Measurements from ENCODE around the gene TMEM186. TPM values are rescaled to one million over a fixed set of nuclear protein-coding genes. Genes with fewer than 3 reads are reported as not detected.
A peak's percentile ranks its signal among the peaks of the same experiment; 100 is the strongest.
"Not testable (repeated sequence)": the region's sequence is repeated elsewhere in the genome, so short reads cannot be mapped to it uniquely, and the experiment has no call there.

TMEM186 gene, protein sequence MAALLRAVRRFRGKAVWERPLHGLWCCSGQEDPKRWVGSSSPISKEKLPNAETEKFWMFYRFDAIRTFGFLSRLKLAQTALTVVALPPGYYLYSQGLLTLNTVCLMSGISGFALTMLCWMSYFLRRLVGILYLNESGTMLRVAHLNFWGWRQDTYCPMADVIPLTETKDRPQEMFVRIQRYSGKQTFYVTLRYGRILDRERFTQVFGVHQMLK
- 10 to 100 TPM; 14.7 to 17.1 (median 16.1) TPM for polyA plus RNA-seq (ENCODE audit: insufficient read length in 4 of 4)

DNA sequence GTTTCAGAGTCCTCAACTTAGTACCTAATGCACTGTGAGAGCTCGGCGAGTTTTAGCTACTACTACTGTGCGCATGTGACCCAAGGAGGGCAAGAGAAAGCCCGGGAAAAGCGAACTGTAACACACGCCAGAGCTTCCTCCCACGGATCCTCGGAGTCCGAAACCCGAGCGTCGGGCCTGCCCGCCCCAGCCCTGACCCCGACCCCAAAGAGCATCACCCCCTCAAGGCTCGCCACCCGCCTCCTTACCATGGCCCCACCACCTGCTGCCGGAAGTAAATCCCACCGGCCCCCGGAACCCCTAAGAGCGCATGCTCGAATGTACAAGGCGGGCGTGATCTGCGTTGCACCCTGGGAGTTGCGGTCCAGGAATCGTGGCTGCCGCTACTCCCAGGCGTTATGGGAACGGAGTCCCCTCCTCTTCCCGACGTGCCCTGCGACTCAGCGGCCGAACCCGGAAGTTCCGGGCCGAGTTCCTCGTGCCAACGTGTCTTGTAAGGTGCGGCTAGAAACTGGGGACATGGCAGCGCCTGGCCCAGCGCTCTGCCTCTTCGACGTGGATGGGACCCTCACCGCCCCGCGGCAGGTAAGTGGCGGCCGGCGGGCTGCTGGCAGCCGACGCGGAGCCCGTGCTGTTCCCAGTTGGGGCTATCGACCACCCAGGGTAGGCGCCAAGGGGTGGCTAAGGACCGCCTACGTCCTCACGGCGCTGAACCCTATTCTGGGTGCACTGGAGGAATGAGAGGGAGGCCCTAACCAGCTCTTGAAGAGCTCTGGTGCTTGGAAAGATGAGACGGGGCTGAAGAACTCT lies at the start of gene TMEM186, which contains the start of gene PMM2:
Gene TMEM186, minus strand, starts transcription at position 276 of the 810 bp plus-strand sequence. Its CDS starts 25 bp downstream, at position 251.
Gene PMM2, plus strand, starts transcription at position 476 of the 810 bp plus-strand sequence. Its CDS starts 44 bp downstream, at position 520.
- DNase-seq (ENCODE audit: low read depth in 4 of 4, low spot score in 3 of 4), result peak; percentile 85 to 92 (median 90)

DNA sequence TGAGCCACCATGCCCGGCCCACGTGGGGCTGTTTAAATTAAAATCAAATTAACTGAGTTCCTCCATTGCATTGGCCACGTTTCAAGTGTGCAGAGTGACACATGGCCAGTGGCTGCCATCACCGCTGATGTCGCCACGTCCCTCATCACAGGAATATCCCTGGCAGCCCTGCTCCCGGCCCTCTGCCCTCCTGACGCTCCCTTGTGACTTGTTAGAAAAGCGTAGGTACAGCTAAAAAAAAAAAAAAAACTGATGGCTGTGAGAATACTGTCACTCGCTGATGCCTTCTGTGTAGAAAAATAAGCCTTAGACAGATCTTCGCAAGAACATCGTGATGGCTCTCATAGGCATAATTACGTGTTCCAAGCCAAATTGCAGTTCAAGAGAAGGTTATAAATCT lies 49.7 kb upstream of the TMEM186 start:
- no peak for DNase-seq (ENCODE audit: low read depth in 4 of 4, low spot score in 3 of 4)

DNA sequence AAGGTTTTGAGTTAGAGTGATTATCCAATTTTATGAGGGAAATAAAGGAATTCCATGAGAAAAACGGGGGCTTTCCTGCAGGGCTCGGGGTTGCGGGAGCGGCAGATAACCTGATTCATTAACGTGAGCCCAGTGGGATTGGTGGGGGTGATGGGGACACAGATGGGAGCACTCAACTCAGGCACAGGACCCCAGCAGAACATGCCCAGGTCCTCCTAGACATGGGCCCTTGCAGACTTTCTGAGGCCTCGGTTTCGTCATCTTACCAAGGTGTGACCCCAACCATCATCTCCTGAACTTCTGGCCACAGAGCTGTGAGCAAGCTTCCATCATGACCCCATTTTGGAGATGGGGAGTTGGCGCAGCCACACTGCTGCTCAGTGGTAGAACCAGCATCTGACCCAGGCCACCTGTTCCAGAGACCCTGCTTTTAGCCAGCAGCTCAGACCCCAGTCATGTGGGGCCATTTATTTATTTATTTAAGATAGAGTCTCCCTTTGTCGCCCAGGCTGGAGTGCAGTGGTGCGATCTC lies 49.0 kb upstream of the TMEM186 start:
- no peak for DNase-seq (ENCODE audit: low read depth in 4 of 4, low spot score in 3 of 4)

DNA sequence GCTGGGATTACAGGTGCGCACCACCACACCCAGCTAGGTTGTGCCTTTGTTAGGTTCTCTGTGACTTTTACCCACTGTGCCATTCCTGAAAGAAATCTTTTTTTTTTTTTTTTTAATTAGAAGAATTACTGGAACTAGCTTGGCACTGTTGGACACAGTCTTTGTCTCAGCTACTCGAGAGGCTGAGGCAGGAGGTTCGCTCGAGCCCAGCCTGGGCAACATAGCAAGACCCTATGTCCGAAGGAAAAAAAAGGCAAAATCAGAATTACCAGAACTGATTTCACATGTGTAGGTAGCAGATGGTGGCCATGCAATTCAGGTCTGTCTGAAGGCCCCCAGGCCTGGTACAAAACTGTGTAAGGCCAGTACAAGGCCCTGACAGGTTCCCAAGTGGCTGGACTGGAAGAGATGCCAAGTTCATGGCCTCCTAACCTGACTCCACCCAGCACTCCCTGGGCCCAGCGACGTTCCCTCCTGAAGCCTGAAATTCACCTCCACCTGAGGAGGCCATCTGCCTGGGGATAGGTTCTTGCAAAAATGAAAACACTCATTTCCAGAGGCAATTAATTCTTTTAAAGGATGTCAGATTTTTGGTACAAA lies 48.4 kb upstream of the TMEM186 start:
- DNase-seq (ENCODE audit: low read depth in 4 of 4, low spot score in 3 of 4), result no peak

DNA sequence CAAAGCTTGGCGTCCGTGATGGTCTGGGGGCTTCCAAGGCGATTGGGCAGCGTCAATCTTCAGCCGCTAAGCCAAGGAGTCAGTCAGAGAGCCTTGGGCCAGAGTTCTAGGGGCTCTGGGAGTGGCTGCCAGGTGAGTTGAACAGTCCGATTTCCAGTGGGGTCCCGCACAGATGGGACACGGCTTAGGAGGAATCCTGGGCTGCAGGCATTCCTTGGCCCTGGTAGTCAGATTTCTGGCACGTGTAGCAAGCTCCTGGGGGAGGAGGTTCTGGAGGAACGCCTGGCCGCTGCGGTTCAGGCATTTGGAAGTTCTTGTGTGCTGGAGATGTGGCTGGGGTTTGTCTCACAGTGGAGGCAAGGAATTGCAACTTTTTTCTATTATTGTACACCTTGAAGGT lies 45.9 kb upstream of the TMEM186 start:
- not testable (repeated sequence) for DNase-seq (ENCODE audit: low read depth in 4 of 4, low spot score in 3 of 4)

DNA sequence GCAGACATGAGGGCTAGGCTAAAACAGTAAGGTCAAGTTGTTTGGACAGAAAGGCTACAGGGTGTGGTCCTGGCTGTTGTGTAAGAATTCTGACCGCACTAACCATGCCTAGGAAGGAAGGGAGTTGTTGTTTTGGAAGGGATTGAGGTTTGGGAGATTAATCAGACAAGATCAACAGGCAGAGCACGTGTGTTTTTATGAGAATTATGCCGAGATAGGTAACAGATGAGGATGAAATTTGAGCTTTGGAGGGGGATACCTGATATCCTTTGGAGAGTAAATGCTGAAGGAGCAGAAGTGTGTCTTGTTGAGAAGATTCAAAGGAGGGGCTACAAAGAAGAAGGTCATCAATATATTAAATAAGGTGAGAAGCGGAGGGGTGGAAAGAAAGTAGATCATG lies 44.6 kb upstream of the TMEM186 start:
- not testable (repeated sequence) for DNase-seq (ENCODE audit: low read depth in 4 of 4, low spot score in 3 of 4)

DNA sequence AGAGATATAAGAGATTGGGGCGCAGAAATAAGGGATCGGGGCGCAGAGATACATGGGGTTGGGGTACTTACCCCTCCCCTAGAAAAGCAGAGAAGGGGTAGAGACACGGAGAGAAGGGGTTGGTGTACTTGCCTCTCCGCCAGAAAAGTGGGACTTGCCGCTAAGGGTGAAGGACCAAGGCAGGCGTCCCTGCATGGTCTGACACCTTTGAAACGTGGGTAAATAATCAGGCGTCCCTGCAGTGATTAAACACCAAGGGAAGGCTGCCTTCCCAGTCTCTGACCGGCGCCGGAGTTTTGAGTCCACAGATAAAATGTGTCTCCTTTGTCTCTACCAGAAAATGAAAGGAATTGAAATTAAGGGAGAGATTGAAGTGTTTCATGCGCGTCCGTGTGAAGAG lies 40.2 kb upstream of the TMEM186 start:
- DNase-seq (ENCODE audit: low read depth in 4 of 4, low spot score in 3 of 4), result not testable (repeated sequence)

DNA sequence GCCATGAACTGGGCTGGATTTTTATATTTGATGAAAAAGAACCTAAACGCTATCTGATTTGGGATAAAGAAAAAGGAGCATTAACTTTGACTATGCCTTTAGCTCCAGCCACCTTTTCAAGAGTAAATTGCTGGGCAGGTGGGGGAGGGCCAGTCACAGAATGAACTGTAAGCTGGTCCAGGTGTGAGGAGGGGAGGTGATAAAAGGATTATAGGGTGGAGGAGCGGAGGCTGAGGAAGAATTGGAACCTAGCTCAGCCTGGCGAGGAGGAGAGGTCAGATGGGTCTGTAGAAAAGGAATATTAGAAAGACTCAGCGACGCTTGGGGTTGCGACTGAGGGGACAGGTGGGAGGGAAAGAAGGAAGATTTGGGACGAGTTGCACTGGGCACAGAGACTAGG lies 39.4 kb upstream of the TMEM186 start:
- not testable (repeated sequence) for DNase-seq (ENCODE audit: low read depth in 4 of 4, low spot score in 3 of 4)

DNA sequence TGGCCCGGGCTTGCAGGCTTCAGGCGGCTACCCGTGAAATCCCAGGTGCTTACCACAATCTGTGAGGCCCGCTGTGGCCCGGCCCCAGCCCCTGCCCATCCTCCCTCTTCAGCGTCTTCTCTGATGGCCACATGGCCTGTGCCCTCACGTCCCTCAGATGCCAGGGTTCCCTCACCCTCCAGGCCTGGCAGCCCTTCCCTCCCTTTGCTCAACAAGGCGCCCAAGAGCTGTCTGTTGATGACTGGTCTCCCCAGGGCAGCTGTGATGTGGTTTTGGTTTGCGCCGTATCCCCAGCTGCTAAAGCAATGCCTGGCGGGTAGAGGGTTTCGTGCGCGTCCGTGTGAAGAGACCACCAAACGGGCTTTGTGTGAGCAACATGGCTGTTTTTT lies 35.3 kb upstream of the TMEM186 start:
- DNase-seq (ENCODE audit: low read depth in 4 of 4, low spot score in 3 of 4), result no peak

DNA sequence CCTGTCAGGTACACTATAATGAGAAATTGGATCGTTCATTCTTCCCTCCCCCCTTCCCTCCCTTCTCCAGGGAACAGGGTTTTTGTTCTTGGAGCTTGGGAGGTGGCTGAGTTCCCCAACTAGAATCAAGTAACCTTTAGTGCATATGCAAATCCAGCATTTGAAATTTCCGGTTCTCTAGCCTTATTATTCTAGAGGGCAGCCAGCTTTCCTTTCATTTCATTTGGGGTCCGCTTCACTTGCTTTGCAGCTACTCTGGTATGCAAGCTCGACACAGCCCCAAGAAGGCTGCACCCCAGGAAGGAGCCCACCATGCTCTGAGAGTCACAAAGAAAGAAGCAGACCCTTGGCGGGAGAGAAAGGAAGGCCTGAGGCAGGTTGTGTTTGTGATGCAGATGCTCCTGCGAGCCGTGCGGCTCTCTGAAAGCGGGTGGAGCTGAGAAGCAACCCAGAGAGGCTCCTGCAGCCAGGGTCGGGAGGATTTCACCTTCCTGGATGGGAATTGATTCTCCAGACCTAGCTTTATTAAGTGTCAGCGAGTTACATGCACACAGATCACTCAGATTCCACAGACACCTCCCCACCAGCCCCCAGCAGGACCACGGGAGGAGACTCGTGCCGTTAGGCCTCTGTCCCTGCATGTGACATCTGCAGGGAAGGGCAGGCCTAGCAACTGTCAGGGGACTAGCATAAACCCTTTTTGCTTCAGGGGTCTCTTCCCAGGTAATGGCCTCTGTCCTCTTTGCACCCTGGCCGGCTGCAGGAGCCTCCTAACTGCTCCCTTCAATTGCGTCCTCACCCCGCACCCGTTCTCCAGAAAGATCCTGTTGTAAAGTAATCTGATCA lies 34.7 kb upstream of the TMEM186 start:
- no peak for DNase-seq (ENCODE audit: low read depth in 4 of 4, low spot score in 3 of 4)

DNA sequence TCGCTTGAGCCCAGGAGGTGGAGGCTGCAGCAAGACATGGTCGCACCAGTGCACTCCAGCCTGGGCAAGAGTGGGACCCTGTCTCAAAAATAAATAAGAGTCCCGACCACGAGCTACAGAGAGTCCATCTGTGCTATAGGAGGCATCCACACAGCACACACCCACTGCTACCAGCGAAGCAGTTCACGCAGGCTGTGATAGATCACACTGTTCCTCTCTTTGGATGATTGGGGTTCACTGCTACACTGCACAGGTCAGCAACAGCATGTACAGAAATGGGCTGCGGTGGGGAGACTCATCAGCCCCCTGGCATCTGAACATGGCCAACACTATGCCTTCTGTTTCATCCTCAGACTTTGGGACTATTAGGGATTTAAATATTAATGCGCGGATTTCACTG lies 34.0 kb upstream of the TMEM186 start:
- no peak for DNase-seq (ENCODE audit: low read depth in 4 of 4, low spot score in 3 of 4)

DNA sequence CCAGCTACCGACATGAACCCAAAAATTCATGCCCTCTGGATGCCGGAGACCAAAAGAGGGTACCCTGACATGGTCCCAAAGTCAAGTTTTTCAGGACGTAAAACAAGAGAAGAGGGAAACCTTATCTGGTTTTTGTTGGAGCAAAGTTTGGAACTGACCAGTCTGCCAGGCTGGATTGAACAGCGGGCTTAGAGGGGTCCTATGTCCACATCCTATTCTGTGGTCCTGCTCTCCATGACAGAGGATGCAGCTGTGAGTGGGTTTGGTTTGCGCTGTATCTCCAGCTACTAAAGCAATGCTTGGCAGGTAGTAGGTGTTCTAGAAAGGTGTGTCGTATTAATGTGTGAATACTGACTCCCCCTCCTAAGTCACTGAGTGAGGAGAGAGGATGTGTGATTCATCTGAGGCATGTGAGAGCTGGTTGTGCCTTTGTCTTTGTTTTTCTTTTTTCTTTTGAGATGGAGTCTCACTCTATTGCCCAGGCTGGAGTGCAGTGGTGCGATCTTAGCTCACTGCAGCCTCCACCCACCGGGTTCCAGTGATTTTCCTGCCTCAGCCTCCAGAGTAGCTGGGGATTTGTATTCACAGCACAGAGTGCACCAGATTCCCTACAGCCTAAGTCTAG lies 31.2 kb upstream of the TMEM186 start:
- DNase-seq (ENCODE audit: low read depth in 4 of 4, low spot score in 3 of 4), result no peak

DNA sequence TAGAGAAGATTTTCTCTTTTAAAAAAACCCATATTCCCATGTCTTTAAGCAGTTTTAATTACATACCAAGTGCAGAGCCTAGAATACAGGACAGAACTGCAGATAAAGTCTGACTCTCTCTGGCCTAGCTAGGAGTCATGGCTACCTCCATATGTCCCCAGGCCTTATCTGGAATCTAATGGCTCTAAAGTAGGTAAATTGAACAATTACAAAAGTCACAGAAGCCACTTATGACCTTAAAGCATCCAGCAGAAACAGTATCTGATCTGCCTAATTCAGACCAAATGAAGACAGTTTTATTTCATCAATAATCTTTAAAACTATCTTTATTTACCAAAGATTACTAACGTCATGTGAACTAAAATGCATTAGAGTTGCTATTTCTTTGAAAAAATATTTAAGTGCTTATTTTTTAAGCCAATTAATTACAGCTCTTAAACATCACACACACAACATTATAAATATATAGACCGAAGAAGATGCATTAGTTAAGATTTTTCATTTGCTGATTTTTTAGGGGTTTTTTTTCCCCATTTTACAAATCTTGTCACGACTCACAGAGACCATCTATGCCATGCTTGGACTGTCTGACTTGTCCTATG lies 28.9 kb upstream of the TMEM186 start:
- no peak for DNase-seq (ENCODE audit: low read depth in 4 of 4, low spot score in 3 of 4)

DNA sequence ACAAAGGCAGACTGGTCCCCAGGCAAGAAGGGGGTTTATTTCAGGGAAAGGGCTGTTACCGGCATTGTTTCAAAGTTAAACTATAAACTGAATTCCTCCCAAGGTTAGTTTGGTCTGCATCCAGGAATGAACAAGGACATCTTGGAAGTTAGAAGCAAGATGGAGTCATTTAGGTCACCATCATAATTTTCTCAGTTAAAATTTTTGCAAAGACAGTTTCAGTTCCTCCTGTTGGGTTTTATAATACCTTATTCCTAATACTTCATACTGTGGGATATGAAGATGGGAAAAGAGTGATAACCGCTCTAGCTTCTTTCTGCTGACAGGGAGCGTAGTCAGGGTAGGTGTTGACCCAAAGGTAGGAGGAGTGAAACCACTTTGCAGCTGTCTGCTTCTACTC lies 25.0 kb upstream of the TMEM186 start:
- no peak for DNase-seq (ENCODE audit: low read depth in 4 of 4, low spot score in 3 of 4)

DNA sequence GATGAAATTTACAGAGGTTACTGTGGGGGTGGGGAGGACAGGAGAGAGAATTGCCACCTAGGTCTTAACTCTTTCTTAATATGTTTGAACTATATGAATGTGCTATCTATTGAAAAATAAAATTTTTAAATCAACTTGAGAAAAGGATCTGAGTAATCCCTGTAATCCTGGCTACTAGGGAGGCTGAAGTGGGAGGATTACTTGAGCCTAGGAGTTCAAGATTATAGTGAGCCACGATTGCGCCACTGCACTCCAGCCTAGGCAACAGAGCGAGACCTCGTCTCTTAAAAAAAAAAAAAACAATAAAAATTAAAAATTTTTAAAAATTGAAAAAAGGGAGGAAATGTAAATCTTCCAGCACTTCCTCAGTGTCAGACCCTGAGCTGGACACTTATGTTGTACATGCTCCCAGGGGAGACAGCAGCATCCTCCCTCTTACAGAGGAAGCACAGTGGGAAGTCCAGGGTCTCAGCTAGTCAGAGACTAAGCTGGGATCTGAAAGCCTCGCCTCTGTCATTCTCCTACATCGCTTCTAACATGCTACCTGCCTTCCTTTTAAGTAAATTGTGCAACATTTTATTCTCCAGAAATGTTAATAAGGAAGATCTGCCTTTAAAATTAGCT lies 22.1 kb upstream of the TMEM186 start:
- no peak for DNase-seq (ENCODE audit: low read depth in 4 of 4, low spot score in 3 of 4)

DNA sequence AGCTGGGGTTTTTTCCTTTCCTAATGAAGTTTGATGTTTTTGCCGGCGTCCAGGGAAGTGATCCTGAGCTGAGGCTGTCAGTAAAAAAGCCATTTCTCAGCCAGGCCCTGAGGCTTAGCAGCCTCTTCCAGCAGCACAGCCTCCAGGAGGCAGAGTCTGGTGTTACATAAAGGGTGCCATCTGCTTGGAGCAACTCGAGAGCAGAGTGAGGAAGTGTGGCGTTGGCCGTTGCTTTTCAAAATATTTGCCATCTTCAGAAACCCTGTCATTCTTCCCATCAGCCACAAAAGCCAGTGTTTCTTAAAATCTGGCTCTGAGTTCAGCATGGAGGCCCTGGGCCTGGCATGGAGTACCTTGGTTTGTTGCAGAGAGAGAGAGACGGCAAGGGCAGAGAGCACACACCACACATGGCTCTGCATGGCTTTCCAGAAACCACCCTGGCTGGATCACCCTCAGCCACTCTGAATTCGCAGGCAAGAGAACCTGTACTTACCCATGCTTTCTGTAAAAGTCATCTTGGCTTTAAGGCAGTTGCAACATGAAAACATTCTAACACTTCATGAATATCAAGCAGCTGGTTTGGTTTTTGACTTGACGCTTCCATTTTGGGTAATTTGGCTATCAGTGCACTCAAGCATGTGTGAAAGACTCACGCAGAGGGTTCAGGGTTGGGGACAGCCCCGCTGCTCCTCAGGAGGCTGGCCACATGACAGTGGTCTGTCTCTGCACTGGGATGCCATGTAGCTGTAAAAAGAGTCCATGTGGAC lies 21.2 kb upstream of the TMEM186 start:
- DNase-seq (ENCODE audit: low read depth in 4 of 4, low spot score in 3 of 4), result no peak

DNA sequence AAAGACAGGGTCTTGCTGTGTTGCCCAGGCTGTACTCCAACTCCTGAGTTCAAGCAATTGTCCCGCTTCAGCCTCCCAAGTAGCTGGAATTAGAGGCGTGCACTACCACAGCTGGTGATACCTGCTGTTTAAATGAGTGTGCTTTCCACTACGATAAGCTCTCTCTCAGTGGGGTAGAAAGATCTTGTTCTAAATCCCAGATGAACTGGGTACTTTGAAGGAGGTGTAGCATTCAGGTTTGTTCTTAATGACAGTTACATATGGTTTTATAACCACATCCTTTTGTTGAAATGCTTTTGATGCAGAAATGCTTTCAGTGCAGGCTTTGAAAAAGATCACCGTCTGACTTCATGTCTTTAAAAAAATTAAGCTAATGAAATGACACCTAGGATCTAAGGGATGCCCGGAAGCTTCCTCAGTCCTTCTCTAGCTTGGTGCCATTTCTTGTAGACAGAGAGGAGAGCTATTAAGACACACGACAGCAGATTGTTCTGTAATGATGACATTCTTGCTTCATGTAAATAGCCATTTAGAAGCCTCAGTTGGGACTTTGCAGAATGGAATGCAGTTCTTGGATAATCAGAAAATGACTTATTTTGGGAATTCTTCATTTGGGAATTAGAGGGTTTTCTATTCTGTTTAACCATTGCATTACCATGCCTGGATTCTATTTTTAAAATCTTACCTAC lies 19.7 kb upstream of the TMEM186 start:
- no peak for DNase-seq (ENCODE audit: low read depth in 4 of 4, low spot score in 3 of 4)
